GM13977 (cell line): ENCODE measurements around the gene IGF2BP1.
"Not testable (repeated sequence)": the region's sequence is repeated elsewhere in the genome, so short reads cannot be mapped to it uniquely, and the experiment has no call there.

Experiments
- DNase-seq: peaks from one replicate; pipeline ENCODE4 v3.0.0; 2012; ENCODE audit warnings: low spot score
- CTCF ChIP-seq: IDR thresholded peaks from 2 replicates; pipeline ENCODE4 v1.5.1; 2012; ENCODE audit warnings: mild to moderate bottlenecking, control low read depth; ENCODE audit not compliant: insufficient read depth; ENCODE audit errors: extremely low read depth, missing control alignments
- in situ Hi-C: fragments of 300-500 bp; cut with MboI; formaldehyde crosslinking; loops from one replicate; pipeline ENCODE4 v1.12.0; 2022; ENCODE audit warnings: low sequenced_read_pairs, low pct_unique_long_range_greater_than_20kb, mixed read lengths, inconsistent platforms; ENCODE audit not compliant: unreplicated experiment

IGF2BP1 gene

DNA sequence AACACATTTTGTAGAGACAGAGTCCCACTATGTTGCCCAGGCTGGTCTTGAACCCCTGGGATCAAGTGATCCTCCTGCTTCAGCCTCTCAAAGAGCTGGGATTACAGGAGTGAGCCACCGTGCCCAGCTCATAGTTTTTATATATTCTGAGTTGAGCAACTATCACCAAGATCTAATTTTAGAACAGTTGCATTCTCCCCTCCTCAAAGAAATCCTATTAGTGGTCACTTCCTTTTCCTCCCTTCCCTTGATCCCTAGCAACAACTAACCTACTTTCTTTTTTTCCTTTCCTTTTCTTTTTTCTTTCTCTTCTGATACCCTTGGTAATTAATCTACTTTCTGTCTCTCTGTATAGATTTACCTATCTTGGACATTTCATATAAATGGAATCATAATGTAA is 73.9 kb downstream of the IGF2BP1 start:
- DNase-seq, result no peak
- no peak for TF ChIP-seq CTCF
- in situ Hi-C loops, result no loop called here

- in situ Hi-C loops, result no loop called here
- no peak for TF ChIP-seq CTCF
- no peak for DNase-seq
Observed at GRCh38 chr17:49074851-49075540, 77.8 kb downstream of the IGF2BP1 start.

DNA sequence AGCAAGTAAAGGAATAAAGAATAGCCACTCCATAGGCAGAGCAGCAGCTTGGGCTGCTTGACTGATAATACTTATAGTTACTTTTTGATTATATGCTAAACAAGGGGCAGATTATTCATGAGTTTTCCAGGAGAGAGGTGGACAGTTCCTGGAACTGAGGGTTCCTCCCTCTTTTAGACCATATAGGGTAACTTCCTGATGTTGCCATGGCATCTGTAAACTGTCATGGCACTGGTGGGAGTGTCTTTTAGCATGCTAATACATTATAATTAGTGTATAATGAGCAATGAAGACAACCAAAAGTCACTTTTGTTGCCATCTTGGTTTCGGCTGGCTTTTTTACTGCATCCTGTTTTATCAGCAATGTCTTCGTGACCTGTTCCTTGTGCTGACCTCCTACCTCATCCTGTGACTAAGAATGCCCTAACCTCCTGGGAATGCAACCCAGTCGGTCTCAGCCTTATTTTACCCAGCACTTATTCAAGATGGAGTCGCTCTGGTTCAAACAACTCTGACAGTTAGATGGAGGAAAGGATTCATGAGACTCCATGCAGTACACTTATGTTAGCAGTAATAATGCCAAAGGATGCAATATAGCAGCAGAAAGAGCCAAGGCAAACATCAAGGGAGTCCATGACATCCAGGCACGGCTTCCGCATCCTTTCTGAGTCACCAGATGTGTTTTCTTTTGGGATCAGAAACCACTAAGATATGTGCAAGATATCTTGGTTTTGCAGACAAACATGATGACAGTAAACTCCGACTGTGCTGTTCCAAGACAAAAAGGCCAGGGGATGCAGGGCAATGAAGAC is 79.6 kb downstream of the IGF2BP1 start:
- DNase-seq, result no peak
- TF ChIP-seq CTCF, result no peak
- in situ Hi-C loops, result no loop called here

DNA sequence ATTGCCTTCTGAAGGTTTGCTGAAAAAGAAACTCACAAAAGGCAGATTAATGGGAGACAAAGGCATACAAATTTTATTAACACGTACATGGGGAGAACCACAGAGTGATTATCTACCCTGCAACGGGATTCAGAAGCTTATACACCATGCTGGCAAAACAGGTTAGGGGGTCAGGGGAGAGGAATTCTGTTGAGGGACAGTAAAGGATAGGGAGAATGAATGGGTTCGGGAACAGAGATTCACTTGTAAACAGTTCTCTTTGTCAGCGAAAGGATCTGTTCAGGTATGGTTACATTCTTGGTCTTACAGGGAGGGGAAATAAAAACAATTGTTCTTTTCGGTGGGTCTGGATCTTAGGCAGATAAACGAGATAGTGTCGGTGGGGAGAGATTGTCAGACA is 81.1 kb downstream of the IGF2BP1 start:
- in situ Hi-C loops, result no loop called here
- DNase-seq, result no peak
- TF ChIP-seq CTCF, result no peak

DNA sequence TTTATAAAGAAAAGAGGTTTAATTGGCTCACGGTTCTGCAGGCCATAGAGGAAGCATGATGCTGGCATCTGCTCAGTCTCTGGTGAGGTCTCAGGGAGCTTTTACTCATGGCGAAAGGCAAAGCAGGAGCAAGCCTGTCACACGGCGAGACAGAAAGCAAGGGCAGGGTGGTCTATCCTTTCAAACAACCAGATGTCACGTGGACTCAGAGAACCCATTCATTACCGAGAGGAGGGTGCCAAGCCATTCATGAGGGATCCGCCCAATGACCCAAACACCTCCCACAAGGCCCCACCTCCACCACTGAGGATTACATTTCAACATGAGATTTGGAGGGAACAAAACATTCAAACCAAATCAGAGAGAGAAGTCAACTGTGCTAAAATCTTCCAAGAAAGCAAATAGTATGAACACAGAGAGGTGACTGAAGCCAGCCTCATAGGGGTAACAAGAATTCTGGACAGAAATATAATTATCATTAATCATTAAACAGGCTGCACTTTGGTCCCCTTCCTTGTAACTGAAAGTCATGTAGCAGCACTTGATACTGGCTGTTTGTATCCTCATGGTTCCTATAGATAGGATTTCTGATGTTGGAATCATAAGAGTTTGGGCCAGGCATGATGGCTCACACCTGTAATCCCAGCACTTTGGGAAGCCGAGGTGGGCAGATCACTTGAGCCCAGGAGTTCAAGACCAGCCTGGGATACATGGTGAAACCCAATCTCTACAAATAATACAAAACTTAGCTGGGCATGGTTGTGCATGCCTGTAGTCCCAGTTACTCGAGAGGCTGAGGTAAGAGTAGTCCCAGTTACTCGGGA is 82.9 kb downstream of the IGF2BP1 start:
- TF ChIP-seq CTCF, result no peak
- DNase-seq, result no peak
- in situ Hi-C loops, result no loop called here

- in situ Hi-C loops, result no loop called here
- no peak for DNase-seq
- no peak for TF ChIP-seq CTCF
Observed at GRCh38 chr17:49082231-49082630, 85.0 kb downstream of the IGF2BP1 start.

GRCh38 chr17:49085046-49085445 is 87.9 kb downstream of the IGF2BP1 start:
- DNase-seq, in situ Hi-C loops: not testable (repeated sequence)
